K562 (cell line): ENCODE data around the gene RGS9.

Experiments used
- CTCF ChIP-seq, 3 experiments: IDR thresholded peaks in 2 of 3; conservative IDR thresholded peaks in 1 of 3; 2 replicates each; pipeline ENCODE4 v1.5.1; 2011 to 2012; ENCODE audit warnings: low read length in 3 of 3, mild to moderate bottlenecking in 3 of 3, control low read depth in 2 of 3, improper control_type of control experiment in 1 of 3, inconsistent platforms in 1 of 3, low read depth in 1 of 3, mixed read lengths in 1 of 3, moderate library complexity in 1 of 3; ENCODE audit not compliant: insufficient read depth in 2 of 3
- NFRKB ChIP-seq: fragments of 450-650 bp; IDR thresholded peaks from 2 replicates; pipeline ENCODE4 v1.6.1; 2016; ENCODE audit warnings: low read depth
- SMAD1 ChIP-seq: fragments of 150-350 bp; IDR thresholded peaks from 2 replicates; pipeline ENCODE4 v1.6.1; 2014; ENCODE audit warnings: low read length, low read depth; ENCODE audit not compliant: partially characterized antibody
- TAF1 ChIP-seq: IDR thresholded peaks from 2 replicates; pipeline ENCODE4 v1.6.1; 2011; ENCODE audit warnings: mild to moderate bottlenecking, low read length, moderate library complexity; ENCODE audit not compliant: insufficient read depth, control insufficient read depth, severe bottlenecking; ENCODE audit errors: extremely low read depth

DNA sequence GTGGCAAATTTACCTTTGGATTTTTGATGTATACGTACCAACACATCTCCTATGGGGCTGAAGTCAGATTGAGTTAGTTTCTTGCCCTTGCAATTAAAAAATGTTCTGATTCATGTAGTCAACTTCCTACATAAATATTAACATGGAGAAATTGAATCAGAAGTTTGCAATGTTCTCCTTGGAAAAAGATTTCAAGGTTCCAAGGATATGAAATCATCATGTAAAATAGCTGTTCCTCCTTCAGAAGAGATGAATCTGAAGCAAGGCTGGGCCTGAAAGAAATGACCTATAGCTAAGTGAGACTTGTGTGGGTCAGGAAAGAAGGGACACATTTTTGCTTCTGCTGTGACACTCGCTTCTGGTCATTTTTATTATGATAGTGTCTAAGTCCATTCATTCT lies 131.7 kb downstream of the RGS9 start:
- TF ChIP-seq CTCF (IDR thresholded peaks at IDR 0.05 in 2 of 3, conservative IDR thresholded peaks at IDR 0.05 in 1 of 3; ENCODE audit: insufficient read depth in 2 of 3, low read depth in 1 of 3, low read length in 3 of 3) = no peak
- TF ChIP-seq SMAD1 = no peak
- TF ChIP-seq NFRKB = no peak
- no peak for TF ChIP-seq TAF1
